GM20000 (cell line): ENCODE measurements around the gene TWIST2.

Source experiments
- DNase-seq: peaks from one replicate; pipeline ENCODE4 v3.0.0; 2012; ENCODE audit warnings: low spot score
- TF ChIP-seq, protein P1 (sequence below): IDR thresholded peaks from 2 replicates; pipeline ENCODE4 v1.5.1; 2012; ENCODE audit warnings: mild to moderate bottlenecking, control low read depth; ENCODE audit errors: extremely low read depth, missing control alignments

TWIST2 gene

DNA sequence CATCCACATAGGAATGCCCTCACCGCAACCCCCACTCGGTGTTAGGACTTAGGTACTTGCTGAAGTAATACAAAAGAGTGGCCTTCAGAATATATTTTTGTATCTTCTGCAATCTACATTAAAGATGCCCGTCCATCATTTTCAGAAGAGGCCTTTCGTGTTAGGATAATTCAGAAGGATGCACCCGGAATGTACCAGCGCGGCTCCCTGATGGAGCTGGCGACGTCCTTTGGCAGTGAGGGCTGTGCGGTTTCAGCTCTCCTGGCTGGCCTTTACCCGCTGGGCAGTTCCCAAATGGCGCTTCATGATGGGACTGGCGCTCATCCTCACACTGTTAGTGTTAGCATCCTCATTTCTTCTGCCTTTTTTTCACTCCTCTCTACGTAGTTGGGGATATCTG lies 15.3 kb downstream of the TWIST2 start:
- TF ChIP-seq, protein P1, sequence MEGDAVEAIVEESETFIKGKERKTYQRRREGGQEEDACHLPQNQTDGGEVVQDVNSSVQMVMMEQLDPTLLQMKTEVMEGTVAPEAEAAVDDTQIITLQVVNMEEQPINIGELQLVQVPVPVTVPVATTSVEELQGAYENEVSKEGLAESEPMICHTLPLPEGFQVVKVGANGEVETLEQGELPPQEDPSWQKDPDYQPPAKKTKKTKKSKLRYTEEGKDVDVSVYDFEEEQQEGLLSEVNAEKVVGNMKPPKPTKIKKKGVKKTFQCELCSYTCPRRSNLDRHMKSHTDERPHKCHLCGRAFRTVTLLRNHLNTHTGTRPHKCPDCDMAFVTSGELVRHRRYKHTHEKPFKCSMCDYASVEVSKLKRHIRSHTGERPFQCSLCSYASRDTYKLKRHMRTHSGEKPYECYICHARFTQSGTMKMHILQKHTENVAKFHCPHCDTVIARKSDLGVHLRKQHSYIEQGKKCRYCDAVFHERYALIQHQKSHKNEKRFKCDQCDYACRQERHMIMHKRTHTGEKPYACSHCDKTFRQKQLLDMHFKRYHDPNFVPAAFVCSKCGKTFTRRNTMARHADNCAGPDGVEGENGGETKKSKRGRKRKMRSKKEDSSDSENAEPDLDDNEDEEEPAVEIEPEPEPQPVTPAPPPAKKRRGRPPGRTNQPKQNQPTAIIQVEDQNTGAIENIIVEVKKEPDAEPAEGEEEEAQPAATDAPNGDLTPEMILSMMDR = no peak

GRCh38 chr2:238863749-238864206 lies 15.9 kb downstream of the TWIST2 start:
- no peak for DNase-seq
- TF ChIP-seq, protein P1 = no peak

More for the DNA sequence above, 15.3 kb downstream of the TWIST2 start:
- DNase-seq = no peak

DNA sequence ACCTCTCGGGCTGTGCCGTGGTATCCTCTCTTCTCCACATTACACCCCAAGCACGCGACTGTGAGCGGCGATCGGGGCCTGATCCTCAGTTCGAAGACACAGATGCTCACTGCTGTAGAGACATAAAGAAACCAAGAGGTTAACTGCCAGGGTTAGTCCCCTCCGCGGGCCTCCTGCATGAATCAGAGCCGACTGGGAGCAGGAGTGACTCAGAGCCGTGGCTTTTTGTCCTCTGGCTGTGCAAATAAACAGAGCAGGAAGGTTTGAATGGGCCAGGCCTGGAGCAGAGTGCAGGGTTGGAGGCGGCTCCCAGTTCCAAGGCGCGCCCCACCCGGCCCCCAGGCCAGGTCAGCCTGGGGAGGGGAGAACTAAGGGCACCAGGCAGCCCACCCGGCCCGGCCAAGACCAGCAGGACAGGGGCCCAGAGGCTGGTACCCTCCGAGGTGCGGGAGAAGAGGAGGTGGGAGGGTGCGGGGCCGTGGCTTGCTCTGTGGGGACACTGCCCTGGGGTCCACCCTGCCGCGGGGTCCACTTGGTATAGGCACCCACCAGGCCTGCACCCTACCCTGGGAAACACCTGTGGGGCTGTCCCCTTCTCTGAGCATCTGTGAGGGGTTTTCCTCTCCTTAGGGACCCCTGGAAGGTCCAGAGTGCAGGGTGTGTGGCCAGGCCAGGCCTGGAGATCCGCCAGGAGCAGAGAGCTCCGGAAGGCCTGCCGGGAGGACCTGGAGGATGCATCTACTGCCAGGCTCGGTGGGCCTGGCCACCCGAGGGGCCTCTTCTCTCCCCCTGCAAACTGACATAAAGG lies 16.5 kb downstream of the TWIST2 start:
- TF ChIP-seq, protein P1 = no peak
- peak; percentile 30 for DNase-seq

DNA sequence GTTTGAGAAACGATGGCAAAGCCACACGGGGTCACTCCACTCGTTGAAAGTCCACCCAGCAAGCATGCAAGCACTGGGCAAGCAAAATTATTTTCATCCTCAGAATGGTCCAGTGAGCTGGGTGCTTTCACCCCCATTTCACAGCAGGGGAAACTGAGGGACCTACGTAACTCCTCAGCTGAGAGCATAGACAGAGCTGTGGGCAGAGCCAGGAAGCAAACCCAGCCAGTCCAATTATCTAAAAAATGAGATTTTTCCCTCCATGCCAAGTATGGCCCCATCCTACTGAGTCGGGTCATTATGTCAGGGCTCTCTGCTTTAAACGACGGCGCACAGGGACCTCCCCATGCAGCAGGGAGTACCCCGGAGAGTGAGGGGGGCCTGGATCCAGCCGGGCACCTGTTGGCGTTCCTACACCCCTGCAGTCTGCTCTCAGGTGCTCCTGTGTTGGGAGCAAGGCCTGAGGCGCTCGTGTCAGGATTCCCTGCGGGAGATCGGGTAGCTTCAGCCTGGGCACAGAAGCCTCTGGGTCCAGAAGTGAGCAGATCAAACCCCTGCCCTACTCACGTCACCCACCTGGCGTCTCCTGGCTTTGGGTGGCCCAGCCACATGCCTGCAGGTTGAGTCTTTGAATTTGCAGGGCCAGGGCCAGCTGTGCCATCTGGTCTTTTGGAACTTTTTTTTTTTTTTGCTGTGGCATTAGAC lies 17.3 kb downstream of the TWIST2 start:
- no peak for DNase-seq
- TF ChIP-seq, protein P1 = no peak

DNA sequence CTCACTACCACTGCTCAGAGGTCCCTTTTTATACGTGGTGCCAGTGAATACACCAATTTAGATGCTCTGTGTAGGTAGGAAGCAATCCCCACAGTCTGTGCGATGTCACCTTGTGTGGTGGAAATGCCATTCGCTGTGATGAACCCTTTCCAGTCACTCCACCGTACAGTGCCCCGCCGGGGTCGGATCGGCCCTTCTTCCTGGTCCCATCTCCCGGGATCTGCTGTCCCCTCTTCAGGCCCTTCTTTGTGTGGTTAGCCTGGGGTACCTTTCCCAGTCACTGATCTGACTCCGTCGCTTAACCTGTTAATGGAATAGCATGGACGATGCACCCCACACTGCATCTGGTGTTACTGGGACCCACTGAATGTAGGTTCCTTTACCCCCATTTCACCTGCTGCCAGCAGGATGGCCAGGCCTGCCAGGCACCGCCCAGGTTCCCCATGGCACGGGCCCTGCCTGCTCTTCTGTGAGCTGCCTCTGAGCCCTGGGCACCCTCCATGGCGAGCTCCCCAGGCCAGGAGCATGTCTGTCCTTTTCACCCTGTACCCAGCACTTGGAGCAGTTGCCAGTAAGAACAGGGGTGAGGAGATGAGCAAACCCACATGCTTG lies 18.0 kb downstream of the TWIST2 start:
- no peak for DNase-seq
- TF ChIP-seq, protein P1 = no peak

- TF ChIP-seq, protein P1 = no peak
- no peak for DNase-seq
These were observed 18.9 kb downstream of the TWIST2 start for GRCh38 chr2:238866656-238867277.
